ENCODE data around the gene FAM111B.

FAM111B gene

GRCh38 chr11:59158206-59159068, 51.4 kb downstream of the FAM111B start:
- peaks cover 49% of the 10 kb centered on the region for H3K27me3 ChIP-seq (ENCODE audit: insufficient read depth, low read depth, severe bottlenecking)
- H3K4me3 ChIP-seq (ENCODE audit: low read depth, low read length), result no peak overlapping the region
- H3K27ac ChIP-seq, result no peak overlapping the region
- TF ChIP-seq CTCF (IDR thresholded peaks at IDR 0.05; ENCODE audit: low read depth, low read length), result peak; percentile 75
- DNase-seq, result peak; percentile 39
- H3K36me3 ChIP-seq, result no peaks in the 10 kb centered on the region
- no peaks in the 10 kb centered on the region for H3K9me3 ChIP-seq (ENCODE audit: severe bottlenecking)

GRCh38 chr11:59164028-59164427, 57.0 kb downstream of the FAM111B start:
- TF ChIP-seq CTCF (IDR thresholded peaks at IDR 0.05; ENCODE audit: low read depth, low read length), result no peak
- no peaks in the 10 kb centered on the region for H3K36me3 ChIP-seq
- DNase-seq, result no peak
- peaks cover 59% of the 10 kb centered on the region for H3K27me3 ChIP-seq (ENCODE audit: insufficient read depth, low read depth, severe bottlenecking)
- no peak overlapping the region for H3K27ac ChIP-seq
- H3K4me3 ChIP-seq (ENCODE audit: low read depth, low read length), result no peak overlapping the region
- H3K9me3 ChIP-seq (ENCODE audit: severe bottlenecking), result no peaks in the 10 kb centered on the region

GRCh38 chr11:59171508-59172322, 64.7 kb downstream of the FAM111B start, which contains the start of gene DTX4:
Gene DTX4, plus strand, starts transcription at chr11:59172132. Its CDS starts 464 bp downstream, at chr11:59172596.
- H3K27ac ChIP-seq, result no peak within 1 kb of the TSS
- no peaks in the 10 kb centered on the region for H3K36me3 ChIP-seq
- peak within 1 kb of the TSS; percentile 30 for H3K4me3 ChIP-seq (ENCODE audit: low read depth, low read length)
- peaks cover 79% of the 10 kb centered on the region for H3K27me3 ChIP-seq (ENCODE audit: insufficient read depth, low read depth, severe bottlenecking)
- H3K9me3 ChIP-seq (ENCODE audit: severe bottlenecking), result no peaks in the 10 kb centered on the region
- DNase-seq, result peak; percentile 92
- TF ChIP-seq CTCF (IDR thresholded peaks at IDR 0.05; ENCODE audit: low read depth, low read length), result peak; percentile 91

- peak; percentile 11 for DNase-seq
- Histone ChIP-seq H3K9me3 (ENCODE audit: severe bottlenecking) (no peaks in the 10 kb centered on the region), H3K4me3 (ENCODE audit: low read depth, low read length) (peak overlapping the region; percentile 30), H3K27me3 (ENCODE audit: insufficient read depth, low read depth, severe bottlenecking) (peaks cover 80% of the 10 kb centered on the region), H3K36me3 (no peaks in the 10 kb centered on the region), H3K27ac (no peak overlapping the region)
- no peak for TF ChIP-seq CTCF (IDR thresholded peaks at IDR 0.05; ENCODE audit: low read depth, low read length)
These were observed 65.5 kb downstream of the FAM111B start for GRCh38 chr11:59172345-59173079.

- no peak overlapping the region for H3K4me3 ChIP-seq (ENCODE audit: low read depth, low read length)
- DNase-seq, result peak; percentile 15
These were observed 66.3 kb downstream of the FAM111B start for GRCh38 chr11:59173080-59173963.

More at GRCh38 chr11:59173080-59173963, 66.3 kb downstream of the FAM111B start:
- no peak for TF ChIP-seq CTCF (IDR thresholded peaks at IDR 0.05; ENCODE audit: low read depth, low read length)
- Histone ChIP-seq H3K36me3 (no peaks in the 10 kb centered on the region), H3K27me3 (ENCODE audit: insufficient read depth, low read depth, severe bottlenecking) (peaks cover 80% of the 10 kb centered on the region), H3K27ac (no peak overlapping the region), H3K9me3 (ENCODE audit: severe bottlenecking) (no peaks in the 10 kb centered on the region)

All from WERI-Rb-1 (cell line).